ENCODE data around the gene CNTN4.

DNA sequence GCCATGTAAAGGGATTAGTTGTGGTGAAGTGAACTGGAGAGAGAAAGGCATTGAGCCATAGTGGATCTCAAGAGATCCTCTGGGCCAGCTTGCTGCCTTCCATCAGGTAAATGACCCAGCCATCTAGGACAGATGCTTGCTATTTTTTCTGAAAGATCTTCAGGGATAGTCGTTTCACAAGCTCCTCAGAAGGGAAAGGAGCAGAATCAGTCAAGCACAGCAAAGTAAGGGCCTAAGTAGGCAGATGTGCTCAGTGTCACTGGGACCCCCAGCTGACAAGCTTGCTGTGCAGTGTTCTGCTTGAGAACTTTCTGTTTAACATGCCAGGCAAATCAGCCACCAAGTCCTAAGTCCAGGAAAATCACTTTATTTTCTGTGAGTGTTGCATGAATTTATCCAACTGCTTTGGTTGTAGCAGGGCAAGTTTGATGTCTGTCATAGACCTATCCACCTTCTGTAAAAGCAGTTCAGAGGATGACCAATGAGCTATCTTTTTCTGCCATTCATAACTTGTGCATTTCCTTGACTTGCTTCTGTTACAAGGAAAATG lies 691.7 kb downstream of the CNTN4 start:
- TF ChIP-seq, protein P1, sequence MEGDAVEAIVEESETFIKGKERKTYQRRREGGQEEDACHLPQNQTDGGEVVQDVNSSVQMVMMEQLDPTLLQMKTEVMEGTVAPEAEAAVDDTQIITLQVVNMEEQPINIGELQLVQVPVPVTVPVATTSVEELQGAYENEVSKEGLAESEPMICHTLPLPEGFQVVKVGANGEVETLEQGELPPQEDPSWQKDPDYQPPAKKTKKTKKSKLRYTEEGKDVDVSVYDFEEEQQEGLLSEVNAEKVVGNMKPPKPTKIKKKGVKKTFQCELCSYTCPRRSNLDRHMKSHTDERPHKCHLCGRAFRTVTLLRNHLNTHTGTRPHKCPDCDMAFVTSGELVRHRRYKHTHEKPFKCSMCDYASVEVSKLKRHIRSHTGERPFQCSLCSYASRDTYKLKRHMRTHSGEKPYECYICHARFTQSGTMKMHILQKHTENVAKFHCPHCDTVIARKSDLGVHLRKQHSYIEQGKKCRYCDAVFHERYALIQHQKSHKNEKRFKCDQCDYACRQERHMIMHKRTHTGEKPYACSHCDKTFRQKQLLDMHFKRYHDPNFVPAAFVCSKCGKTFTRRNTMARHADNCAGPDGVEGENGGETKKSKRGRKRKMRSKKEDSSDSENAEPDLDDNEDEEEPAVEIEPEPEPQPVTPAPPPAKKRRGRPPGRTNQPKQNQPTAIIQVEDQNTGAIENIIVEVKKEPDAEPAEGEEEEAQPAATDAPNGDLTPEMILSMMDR (IDR thresholded peaks at IDR 0.05), result no peak
- no peak for TF ChIP-seq POLR2A (IDR thresholded peaks at IDR 0.05)

Measured in ovary (tissue), 3 donors.